GM13976 (cell line): ENCODE results near the gene NR1H4.
"Not testable (repeated sequence)": the region's sequence is repeated elsewhere in the genome, so short reads cannot be mapped to it uniquely, and the experiment has no call there.

Source experiments
- DNase-seq: peaks from one replicate; pipeline ENCODE4 v3.0.0; 2012; ENCODE audit warnings: low spot score
- in situ Hi-C: fragments of 300-500 bp; cut with MboI; formaldehyde crosslinking; loops from one replicate; pipeline ENCODE4 v1.12.0; 2022; ENCODE audit warnings: low sequenced_read_pairs, mixed read lengths, inconsistent platforms; ENCODE audit not compliant: unreplicated experiment
- TF ChIP-seq, protein P1 (sequence below): IDR thresholded peaks from 2 replicates; pipeline ENCODE4 v1.5.1; 2012; ENCODE audit warnings: borderline replicate concordance, mild to moderate bottlenecking; ENCODE audit not compliant: insufficient read depth; ENCODE audit errors: extremely low read depth, missing control alignments, control extremely low read depth

NR1H4 gene

DNA sequence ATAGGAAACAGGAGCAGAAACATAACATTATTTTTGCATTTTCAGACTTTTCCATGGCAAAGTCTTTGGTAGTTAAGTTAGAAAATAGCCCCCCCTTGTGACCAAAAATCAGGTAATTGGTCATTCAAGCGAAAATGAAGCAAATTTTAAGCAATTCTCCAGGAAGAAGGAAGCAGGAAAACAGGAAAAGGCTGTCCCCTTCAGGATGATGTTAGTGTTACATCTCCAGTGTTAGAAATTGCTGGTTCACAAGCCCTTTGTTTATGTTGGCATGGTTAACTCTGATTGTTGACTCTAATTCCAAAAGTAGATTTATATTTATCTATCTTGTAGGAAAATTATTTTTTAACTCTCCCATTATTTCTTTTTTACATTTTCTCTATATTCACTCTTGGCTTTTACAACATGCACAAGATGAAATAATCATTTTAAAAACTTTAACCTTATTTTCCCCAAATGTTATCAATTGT, 81.0 kb downstream of the NR1H4 start:
- DNase-seq, result peak; percentile 21
- in situ Hi-C loops, result loop anchor here (25.0 kb wide), 1 partner anchor 317 kb away; no protein-coding TSS in a partner anchor
- TF ChIP-seq, protein P1, sequence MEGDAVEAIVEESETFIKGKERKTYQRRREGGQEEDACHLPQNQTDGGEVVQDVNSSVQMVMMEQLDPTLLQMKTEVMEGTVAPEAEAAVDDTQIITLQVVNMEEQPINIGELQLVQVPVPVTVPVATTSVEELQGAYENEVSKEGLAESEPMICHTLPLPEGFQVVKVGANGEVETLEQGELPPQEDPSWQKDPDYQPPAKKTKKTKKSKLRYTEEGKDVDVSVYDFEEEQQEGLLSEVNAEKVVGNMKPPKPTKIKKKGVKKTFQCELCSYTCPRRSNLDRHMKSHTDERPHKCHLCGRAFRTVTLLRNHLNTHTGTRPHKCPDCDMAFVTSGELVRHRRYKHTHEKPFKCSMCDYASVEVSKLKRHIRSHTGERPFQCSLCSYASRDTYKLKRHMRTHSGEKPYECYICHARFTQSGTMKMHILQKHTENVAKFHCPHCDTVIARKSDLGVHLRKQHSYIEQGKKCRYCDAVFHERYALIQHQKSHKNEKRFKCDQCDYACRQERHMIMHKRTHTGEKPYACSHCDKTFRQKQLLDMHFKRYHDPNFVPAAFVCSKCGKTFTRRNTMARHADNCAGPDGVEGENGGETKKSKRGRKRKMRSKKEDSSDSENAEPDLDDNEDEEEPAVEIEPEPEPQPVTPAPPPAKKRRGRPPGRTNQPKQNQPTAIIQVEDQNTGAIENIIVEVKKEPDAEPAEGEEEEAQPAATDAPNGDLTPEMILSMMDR, result peak; percentile 19

DNA sequence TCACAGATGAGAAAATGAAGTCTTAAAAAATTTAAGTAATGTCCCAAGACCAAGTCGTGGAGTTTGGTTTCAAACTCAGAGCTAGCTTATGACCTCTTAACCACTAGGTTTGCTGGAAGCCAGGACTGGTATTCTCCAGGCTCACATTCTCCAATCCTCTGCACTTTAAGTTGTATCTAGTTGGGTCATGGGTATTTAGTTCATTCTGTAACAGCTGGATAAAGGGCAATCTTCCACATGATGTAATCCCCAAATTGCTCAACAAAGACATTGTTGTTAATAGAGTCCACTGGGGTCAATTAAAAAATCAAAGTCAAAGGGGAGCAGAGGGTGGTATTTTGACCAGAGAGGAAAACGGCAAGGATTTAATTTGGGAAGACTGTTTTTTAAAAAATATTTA, 82.1 kb downstream of the NR1H4 start:
- TF ChIP-seq, protein P1, result no peak
- no peak for DNase-seq
- in situ Hi-C loops, result loop anchor here (25.0 kb wide), 1 partner anchor 318 kb away; no protein-coding TSS in a partner anchor

DNA sequence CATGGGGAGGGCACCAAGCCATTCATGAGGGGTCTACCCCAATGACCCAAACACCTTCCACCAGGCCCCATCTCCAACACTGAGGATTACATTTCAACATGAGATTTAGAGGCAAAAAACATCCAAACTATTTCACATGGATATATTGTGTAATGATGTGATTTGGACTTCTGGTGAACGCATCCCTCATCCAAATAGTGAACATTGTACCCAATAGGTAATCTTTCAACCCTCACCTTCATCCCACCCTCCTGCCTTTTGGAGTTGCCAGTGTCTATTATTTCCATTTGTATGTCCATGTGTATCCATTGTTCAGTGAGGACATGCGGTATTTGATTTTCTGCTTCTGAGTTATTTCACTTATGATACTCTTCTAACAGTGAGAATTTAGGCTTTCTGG, 83.7 kb downstream of the NR1H4 start:
- TF ChIP-seq, protein P1, result no peak
- in situ Hi-C loops, result loop anchor here (25.0 kb wide), 1 partner anchor 320 kb away; no protein-coding TSS in a partner anchor
- no peak for DNase-seq

DNA sequence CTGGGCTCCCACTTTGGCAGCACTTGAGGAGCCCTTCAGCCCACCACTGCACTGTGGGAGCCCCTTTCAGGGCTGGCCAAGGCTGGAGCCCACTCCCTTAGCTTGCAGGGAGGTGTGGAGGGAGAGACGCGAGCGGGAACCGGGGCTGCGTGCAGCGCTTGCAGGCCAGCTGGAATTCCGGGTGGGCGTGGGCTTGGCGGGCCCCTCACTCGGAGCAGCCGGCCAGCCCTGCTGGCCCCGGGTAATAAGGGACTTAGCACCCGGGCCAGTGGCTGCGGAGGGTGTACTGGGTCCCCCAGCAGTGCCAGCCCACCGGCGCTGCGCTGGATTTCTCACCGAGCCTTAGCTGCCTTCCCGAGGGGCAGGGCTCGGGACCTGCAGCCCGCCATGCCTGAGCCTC, 85.6 kb downstream of the NR1H4 start:
- in situ Hi-C loops, result loop anchor here (25.0 kb wide), 1 partner anchor 322 kb away; no protein-coding TSS in a partner anchor
- DNase-seq, result not testable (repeated sequence)

DNA sequence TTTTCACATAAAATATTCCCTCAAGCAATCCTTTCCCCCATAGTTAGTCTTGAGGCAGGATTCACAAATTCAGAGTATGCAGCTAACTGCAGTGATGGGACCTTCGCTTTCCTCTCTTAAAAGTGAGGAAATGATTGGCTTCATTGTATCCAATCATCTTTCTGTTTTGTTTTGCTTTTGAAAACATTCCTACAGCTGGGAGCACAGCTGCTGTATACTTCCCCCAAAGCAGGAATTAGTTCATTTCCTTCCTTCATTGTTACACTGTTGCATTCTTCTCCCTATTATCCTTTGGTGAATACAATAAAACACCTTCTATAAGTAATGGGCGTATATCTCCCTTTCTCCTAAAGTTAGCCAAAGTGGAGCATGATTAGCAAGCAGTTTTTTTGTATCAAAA, 90.4 kb downstream of the NR1H4 start:
- in situ Hi-C loops, result loop anchor here (25.0 kb wide), 1 partner anchor 327 kb away; no protein-coding TSS in a partner anchor
- no peak for DNase-seq
- TF ChIP-seq, protein P1, result no peak

DNA sequence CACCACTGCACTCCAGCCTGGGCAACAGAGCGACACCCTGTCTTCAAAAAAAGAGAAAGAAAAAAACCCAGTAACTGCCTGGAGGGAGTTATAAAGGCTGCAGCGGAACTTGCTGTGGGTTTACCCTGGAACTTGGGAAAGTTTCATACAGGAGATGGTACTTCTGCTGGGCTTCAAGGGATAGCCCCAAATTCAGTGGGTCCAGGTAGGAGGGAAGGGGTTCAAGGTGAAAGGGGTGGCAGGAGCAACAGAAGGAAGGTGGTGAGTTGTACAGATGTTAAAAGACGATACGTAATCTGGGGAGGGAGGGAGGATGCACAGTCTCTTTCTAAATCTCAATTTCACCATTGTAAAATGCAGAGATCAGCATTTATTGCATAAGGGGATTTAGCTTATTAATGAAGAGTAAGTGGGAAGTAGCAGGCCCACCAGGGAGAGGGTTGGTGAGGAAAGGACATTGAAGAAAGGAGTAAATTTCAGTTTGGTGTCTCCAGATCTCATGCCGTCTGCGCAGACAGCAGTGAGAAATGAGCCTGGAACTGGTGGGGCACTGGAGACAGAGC, 91.3 kb downstream of the NR1H4 start:
- TF ChIP-seq, protein P1, result no peak
- in situ Hi-C loops, result loop anchor here (25.0 kb wide), 1 partner anchor 328 kb away; no protein-coding TSS in a partner anchor
- DNase-seq, result no peak

DNA sequence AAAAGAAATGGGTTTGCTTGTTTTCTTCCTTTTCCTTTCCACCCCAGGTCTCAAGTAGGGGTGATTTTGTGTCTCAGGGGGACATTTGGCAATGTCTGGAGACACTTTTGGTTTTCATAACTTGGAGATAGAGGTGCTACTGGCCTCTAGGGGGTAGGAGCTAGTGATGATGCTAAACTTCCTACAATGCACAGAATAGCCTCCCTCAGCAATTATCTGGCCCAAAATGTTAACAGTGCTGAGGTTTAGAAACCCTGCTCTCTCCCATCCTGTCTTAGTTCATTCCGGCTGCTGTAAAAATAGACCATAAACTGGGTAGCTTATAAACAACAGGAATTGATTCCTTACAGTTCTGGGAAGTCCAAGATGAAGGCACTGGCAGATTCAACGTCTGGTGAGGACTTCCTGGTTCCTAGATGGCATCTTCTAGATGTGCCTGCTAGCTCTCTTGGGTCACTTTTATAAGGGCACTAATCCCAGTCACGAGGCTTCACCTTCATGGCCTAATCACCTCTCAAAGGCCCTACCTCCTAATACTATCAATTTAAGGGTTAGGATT, 92.4 kb downstream of the NR1H4 start:
- in situ Hi-C loops, result loop anchor here (25.0 kb wide), 1 partner anchor 329 kb away; no protein-coding TSS in a partner anchor
- no peak for DNase-seq
- TF ChIP-seq, protein P1, result no peak
